ENCODE results near the gene HOOK2. TPM values are rescaled to one million over a fixed set of nuclear protein-coding genes. Genes with fewer than 3 reads are reported as not detected.

HOOK2 gene
- 96.3 TPM for total RNA-seq (2021; ENCODE audit: unreplicated experiment)
- 89.0 and 96.2 TPM in 2 replicates for polyA plus RNA-seq (2012)
- Bru-seq, nascent RNA: percentile 92 among the genes with signal in this experiment
- percentile 92 among the genes with signal in this experiment for BruChase-seq, experiment 1, labeled RNA remaining after a 6-hour chase
- BruChase-seq, experiment 2, labeled RNA remaining after a 2-hour chase: percentile 92 among the genes with signal in this experiment
- long read RNA-seq, transcript HOOK2-223 (2 exons, 1,114 nt): minor isoform, 5 of 304 reads
- long read RNA-seq, transcript HOOK2-201 (22 exons, 2,603 nt): major isoform, 101 of 304 reads
- long read RNA-seq, transcript HOOK2-210 (3 exons, 890 nt): minor isoform, 28 of 304 reads
- long read RNA-seq, partial matches to known transcripts: 30 of 304 reads
- long read RNA-seq, other reads (novel, unspliced or antisense): 140 of 304 reads

DNA sequence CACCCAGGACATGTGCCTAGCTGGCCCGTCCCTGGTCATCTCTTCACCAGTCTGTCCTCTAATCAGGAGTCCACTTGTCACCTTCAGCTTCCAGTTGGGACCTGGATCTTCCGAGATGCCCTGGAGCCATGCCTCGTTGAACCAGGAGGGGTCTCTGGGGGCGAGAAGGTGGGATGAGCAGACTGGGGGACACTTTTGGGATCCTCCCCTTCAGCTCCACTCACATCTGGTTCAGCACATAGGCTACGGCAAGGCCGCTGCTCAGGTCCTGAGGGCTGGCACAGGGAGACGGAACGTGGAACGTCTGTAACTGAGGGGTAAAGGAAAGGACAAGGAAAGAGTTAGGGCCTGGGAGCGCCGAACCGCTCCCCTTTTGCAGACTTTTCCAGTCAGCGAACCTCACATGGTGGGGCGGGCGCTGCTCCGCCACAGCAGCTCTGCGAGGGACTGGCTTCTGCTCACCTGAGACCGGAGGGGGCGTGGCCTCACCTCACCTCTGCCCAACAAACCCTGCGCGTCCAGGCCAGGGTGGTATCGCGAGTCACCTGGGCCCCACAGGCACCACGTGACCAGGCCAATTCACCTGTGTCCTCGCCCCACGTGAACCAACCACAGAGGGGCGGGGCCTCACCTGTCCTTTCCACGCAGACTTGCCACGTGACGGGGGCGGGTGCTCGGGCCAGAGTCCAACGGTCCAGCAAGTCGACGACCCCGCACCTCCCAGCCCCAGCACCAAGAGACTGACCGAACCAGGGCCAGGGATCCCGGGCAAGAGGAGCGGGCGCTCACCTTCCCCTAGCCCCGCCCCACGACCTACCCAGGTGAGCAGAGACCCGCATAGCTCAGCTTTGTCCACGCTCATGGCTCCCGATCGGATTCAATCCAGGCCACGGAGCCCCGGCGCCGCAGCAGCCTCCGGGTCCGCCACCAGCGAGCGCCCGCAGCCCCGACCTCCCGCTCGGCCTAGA is at the start of gene HOOK2:
TSS of gene HOOK2 (minus strand) at position 965 of the 968 bp plus-strand sequence. CDS start at position 862, 103 bp downstream.
- Histone ChIP-seq H3K9me2 (ENCODE audit: insufficient read depth) (no peaks in the 10 kb centered on the region), H4K20me1 (ENCODE audit: insufficient read depth) (no peaks in the 10 kb centered on the region), H3K9ac (ENCODE audit: low read length) (peak within 1 kb of the TSS; percentile 78), H3K36me3 (ENCODE audit: control insufficient read depth in 1 of 2, insufficient read depth in 2 of 2, low read length in 2 of 2) (peaks cover 0 to 4% of the 10 kb centered on the region in 2 experiments; a peak in 1 of 4 replicates), H3K27me3 (ENCODE audit: insufficient read depth, low read length) (no peaks in the 10 kb centered on the region), H3K27ac (ENCODE audit: low read depth, low read length) (peak within 1 kb of the TSS; percentile 94), H3K9me3 (ENCODE audit: control insufficient read depth in 1 of 2, insufficient read depth in 1 of 2, low read depth in 1 of 2, low read length in 2 of 2) (no peaks in the 10 kb centered on the region), H3K79me2 (ENCODE audit: insufficient read depth, low read length) (peaks cover 6% of the 10 kb centered on the region; the same call in 1 of the 2 replicates), H3K4me1 (ENCODE audit: control insufficient read depth in 1 of 2, insufficient read depth in 2 of 2, low read length in 2 of 2) (peaks cover 41 to 70% of the 10 kb centered on the region in 2 experiments), H3K4me3 (replicated peaks in 1 of 2; ENCODE audit: low read depth in 1 of 2, low read length in 2 of 2) (peak within 1 kb of the TSS; percentile 80 to 83), H3K4me2 (ENCODE audit: low read length) (peak within 1 kb of the TSS; percentile 99), H2AFZ (ENCODE audit: low read depth, low read length, poor library complexity, severe bottlenecking) (peak within 1 kb of the TSS; percentile 59)
- ChIA-PET POLR2A (interaction anchor here (0.8 to 8.8 kb wide), 4 partner anchors 12 to 60 kb away, joined by 3 to 172 read pairs (median 4); partner anchors contain the start of genes GET3 and JUNB), RAD21 (ENCODE audit: low non-redundant PET in 1 of 2, low total read pairs in 2 of 2, uncharacterized antibody in 2 of 2, unreplicated experiment in 2 of 2) (interaction anchor here (1.0 to 1.5 kb wide), 4 partner anchors 9 to 21 kb away, joined by 3 to 4 read pairs (median 4); no protein-coding TSS in a partner anchor), CTCF (interaction anchor here (0.7 to 7.0 kb wide), 10 partner anchors 8 to 73 kb away, joined by 3 to 88 read pairs (median 5); partner anchors contain the start of genes JUNB and RTBDN)
- peak; percentile 76 for ATAC-seq
- peak; percentile 95 for DNase-seq (ENCODE audit: low read depth, low spot score)
- intact Hi-C loops (cut with micrococcal nuclease): loop anchor here (5.0 kb wide), 1 partner anchor 72 kb away; no protein-coding TSS in a partner anchor
- BruUV-seq (replicated peaks): TSS peak; percentile 54
- TF ChIP-seq RAD21 (IDR thresholded peaks at IDR 0.05; ENCODE audit: low read depth) (no peak), ELF1 (IDR thresholded peaks at IDR 0.05; ENCODE audit: borderline replicate concordance, low read depth) (no peak), YY1 (IDR thresholded peaks at IDR 0.05; ENCODE audit: extremely low read depth, insufficient replicate concordance, low read depth, low read length) (peak; percentile 50), SP1 (IDR thresholded peaks at IDR 0.05; ENCODE audit: low read depth) (peak; percentile 88), SRF (IDR thresholded peaks at IDR 0.05; ENCODE audit: low read depth) (no peak), JUND (IDR thresholded peaks at IDR 0.05) (no peak), ZFX (IDR thresholded peaks at IDR 0.05) (peak; percentile 42; the same call in 1 of the 2 replicates), CEBPB (IDR thresholded peaks at IDR 0.05; ENCODE audit: low read depth) (no peak), EGR1 (IDR thresholded peaks at IDR 0.05; ENCODE audit: low read depth) (no peak), MAX (IDR thresholded peaks at IDR 0.05) (peak; percentile 96), TCF7L2 (IDR thresholded peaks at IDR 0.05; ENCODE audit: borderline replicate concordance, extremely low read depth, insufficient read depth, insufficient read length) (no peak), POLR2AphosphoS5 (IDR thresholded peaks at IDR 0.05; ENCODE audit: low read depth, low read length) (peak; percentile 73), FOSL1 (IDR thresholded peaks at IDR 0.05; ENCODE audit: low read depth) (no peak)
- TF ChIP-seq, protein P1, sequence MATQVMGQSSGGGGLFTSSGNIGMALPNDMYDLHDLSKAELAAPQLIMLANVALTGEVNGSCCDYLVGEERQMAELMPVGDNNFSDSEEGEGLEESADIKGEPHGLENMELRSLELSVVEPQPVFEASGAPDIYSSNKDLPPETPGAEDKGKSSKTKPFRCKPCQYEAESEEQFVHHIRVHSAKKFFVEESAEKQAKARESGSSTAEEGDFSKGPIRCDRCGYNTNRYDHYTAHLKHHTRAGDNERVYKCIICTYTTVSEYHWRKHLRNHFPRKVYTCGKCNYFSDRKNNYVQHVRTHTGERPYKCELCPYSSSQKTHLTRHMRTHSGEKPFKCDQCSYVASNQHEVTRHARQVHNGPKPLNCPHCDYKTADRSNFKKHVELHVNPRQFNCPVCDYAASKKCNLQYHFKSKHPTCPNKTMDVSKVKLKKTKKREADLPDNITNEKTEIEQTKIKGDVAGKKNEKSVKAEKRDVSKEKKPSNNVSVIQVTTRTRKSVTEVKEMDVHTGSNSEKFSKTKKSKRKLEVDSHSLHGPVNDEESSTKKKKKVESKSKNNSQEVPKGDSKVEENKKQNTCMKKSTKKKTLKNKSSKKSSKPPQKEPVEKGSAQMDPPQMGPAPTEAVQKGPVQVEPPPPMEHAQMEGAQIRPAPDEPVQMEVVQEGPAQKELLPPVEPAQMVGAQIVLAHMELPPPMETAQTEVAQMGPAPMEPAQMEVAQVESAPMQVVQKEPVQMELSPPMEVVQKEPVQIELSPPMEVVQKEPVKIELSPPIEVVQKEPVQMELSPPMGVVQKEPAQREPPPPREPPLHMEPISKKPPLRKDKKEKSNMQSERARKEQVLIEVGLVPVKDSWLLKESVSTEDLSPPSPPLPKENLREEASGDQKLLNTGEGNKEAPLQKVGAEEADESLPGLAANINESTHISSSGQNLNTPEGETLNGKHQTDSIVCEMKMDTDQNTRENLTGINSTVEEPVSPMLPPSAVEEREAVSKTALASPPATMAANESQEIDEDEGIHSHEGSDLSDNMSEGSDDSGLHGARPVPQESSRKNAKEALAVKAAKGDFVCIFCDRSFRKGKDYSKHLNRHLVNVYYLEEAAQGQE (IDR thresholded peaks at IDR 0.05; ENCODE audit: low read depth): no peak
- TF ChIP-seq, protein P2, sequence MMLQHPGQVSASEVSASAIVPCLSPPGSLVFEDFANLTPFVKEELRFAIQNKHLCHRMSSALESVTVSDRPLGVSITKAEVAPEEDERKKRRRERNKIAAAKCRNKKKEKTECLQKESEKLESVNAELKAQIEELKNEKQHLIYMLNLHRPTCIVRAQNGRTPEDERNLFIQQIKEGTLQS (IDR thresholded peaks at IDR 0.05): no peak
- TF ChIP-seq, protein P3, sequence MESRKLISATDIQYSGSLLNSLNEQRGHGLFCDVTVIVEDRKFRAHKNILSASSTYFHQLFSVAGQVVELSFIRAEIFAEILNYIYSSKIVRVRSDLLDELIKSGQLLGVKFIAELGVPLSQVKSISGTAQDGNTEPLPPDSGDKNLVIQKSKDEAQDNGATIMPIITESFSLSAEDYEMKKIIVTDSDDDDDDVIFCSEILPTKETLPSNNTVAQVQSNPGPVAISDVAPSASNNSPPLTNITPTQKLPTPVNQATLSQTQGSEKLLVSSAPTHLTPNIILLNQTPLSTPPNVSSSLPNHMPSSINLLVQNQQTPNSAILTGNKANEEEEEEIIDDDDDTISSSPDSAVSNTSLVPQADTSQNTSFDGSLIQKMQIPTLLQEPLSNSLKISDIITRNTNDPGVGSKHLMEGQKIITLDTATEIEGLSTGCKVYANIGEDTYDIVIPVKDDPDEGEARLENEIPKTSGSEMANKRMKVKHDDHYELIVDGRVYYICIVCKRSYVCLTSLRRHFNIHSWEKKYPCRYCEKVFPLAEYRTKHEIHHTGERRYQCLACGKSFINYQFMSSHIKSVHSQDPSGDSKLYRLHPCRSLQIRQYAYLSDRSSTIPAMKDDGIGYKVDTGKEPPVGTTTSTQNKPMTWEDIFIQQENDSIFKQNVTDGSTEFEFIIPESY (IDR thresholded peaks at IDR 0.05; ENCODE audit: extremely low read depth, insufficient replicate concordance, low read length): peak; percentile 88

Measured in HCT116 (cell line).